ENCODE measurements around the gene ITGB4.
A peak's percentile ranks its signal among the peaks of the same experiment; 100 is the strongest.

Gene ITGB4

GRCh38 chr17:75751676-75752404, 30.6 kb downstream of the ITGB4 start:
- TF ChIP-seq CTCF (IDR thresholded peaks at IDR 0.05; ENCODE audit: insufficient read depth, missing control alignments) = no peak
- no peak for DNase-seq (ENCODE audit: insufficient read length, low spot score)
- no peak for FAIRE-seq

- no peak for FAIRE-seq
- TF ChIP-seq CTCF (IDR thresholded peaks at IDR 0.05; ENCODE audit: insufficient read depth, missing control alignments) = no peak
- DNase-seq (ENCODE audit: insufficient read length, low spot score) = no peak
Observed at GRCh38 chr17:75752405-75752709, 31.1 kb downstream of the ITGB4 start.

GRCh38 chr17:75752802-75753513, 31.7 kb downstream of the ITGB4 start:
- no peak for TF ChIP-seq CTCF (IDR thresholded peaks at IDR 0.05; ENCODE audit: insufficient read depth, missing control alignments)
- FAIRE-seq = no peak
- no peak for DNase-seq (ENCODE audit: insufficient read length, low spot score)

- no peak for FAIRE-seq
- DNase-seq (ENCODE audit: insufficient read length, low spot score) = peak; percentile 60
- TF ChIP-seq CTCF (IDR thresholded peaks at IDR 0.05; ENCODE audit: insufficient read depth, missing control alignments) = peak; percentile 88
Observed at GRCh38 chr17:75753514-75754377, 32.5 kb downstream of the ITGB4 start.

- no peak for FAIRE-seq
- TF ChIP-seq CTCF (IDR thresholded peaks at IDR 0.05; ENCODE audit: insufficient read depth, missing control alignments) = no peak
- no peak for DNase-seq (ENCODE audit: insufficient read length, low spot score)
Observed at GRCh38 chr17:75754378-75755204, 33.3 kb downstream of the ITGB4 start.

GRCh38 chr17:75755205-75755901, 34.1 kb downstream of the ITGB4 start:
- TF ChIP-seq CTCF (IDR thresholded peaks at IDR 0.05; ENCODE audit: insufficient read depth, missing control alignments) = no peak
- no peak for FAIRE-seq
- DNase-seq (ENCODE audit: insufficient read length, low spot score) = no peak
